Cortex of kidney (tissue), 1 donor: Measurements from ENCODE around the gene WNT5B.

Source experiments
- DNase-seq: peaks from one replicate; lab custom pipeline; 2025; lab: John Stamatoyannopoulos, UW

The WNT5B gene

DNA sequence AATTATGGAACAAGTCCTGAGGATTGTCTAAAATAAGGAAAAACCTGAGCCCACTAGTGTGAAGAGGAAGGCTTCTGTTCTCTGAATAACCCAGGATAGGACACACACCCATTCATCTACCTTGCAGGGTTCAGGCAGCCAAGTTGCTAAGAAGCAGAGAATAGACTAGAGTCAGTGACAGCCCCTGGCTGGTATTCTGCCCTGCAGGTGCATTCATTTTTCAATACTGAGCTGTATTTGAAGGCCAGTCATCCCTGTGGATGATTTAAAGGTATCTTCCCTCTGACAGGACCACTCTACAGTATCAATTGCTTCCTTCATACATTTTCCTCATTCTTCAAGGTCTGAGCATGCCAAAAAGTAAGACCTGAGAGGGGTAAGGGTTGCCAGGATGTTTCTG is 22.9 kb downstream of the WNT5B start:
- DNase-seq: no peak

GRCh38 chr12:1655225-1655788 is 26.3 kb downstream of the WNT5B start:
- DNase-seq: no peak

DNA sequence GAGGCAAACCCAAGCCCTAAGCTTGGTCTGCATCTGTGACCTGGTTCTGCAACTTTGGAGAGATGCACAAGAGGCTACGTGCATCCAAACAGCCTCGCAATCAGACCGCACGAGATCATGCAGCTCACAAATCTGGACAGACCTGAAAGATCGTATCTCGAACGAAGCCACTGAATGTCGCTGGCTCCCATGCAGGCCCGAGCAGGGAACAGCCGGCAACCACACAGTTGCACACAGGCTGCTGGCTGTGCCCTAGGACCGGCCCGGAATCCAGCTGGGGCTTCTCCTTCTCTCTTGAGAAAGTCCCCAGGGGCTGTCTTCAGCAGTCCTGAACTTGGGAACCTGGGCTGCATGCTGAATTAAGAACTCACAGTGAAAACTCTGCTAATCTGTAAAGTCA is 27.9 kb downstream of the WNT5B start:
- no peak for DNase-seq

DNA sequence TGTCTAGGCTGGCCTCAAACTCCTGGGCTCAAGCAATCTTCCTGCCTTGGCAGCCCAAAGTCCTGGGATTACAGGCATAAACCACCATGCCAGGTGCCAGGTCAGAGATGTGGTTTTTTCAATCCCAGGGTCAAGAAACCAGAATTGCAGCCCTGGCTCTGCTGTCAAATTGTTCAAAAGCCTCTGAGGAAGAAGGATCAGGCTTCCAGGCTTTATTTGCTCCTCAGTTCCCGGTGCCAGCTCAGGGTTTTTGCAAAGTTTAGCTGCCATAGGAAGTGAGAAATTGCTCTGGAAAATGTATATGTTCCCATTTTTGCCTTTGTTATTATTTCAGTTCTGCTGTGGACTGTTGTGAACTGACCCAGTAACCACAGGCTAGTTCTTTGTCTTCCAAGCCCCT is 28.7 kb downstream of the WNT5B start:
- DNase-seq: no peak

DNA sequence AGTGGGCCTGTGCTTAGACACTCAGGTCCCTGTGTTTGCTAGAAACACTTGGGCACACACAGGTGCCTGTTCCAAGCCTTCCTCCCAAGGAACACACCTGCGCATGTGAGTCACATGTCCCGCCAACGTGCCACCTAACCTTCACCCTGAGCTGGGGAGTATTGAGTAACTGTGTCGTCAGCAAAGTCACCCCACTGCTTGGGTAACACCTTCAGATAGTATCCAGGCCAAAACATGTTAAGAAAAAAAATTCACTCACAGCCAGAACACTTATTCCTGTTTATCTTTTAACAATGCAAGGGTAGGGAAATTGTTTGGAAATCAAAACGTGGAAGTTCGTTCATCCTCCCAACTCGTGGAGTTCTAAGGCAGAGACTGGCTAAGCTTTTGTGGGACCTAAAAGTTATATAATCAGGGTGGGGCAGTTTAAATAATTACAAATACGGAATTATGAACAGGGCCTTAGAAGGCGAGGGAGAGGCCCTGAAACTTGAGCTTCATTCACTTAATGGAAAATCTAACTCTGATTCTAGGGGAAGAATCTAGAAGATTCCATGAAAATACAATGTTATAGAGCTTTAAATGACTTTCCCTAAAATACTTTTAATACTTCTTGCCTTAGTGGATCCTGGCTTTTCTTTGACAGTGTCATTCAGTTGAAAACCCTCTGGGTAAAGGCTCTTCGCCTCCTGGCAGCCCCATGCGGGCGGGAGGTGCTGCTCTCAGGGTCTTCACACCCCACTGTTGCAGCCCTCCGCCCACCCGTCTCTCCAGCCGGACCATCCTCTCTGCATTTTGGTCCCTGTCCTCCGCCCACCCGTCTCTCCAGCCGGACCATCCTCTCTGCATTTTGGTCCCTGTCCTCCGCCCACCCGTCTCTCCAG is 31.5 kb downstream of the WNT5B start:
- DNase-seq: no peak

GRCh38 chr12:1661553-1662335 is 32.7 kb downstream of the WNT5B start:
- no peak for DNase-seq

GRCh38 chr12:1662761-1663439 is 33.9 kb downstream of the WNT5B start:
- no peak for DNase-seq

GRCh38 chr12:1663440-1664132 is 34.6 kb downstream of the WNT5B start:
- DNase-seq: no peak

DNA sequence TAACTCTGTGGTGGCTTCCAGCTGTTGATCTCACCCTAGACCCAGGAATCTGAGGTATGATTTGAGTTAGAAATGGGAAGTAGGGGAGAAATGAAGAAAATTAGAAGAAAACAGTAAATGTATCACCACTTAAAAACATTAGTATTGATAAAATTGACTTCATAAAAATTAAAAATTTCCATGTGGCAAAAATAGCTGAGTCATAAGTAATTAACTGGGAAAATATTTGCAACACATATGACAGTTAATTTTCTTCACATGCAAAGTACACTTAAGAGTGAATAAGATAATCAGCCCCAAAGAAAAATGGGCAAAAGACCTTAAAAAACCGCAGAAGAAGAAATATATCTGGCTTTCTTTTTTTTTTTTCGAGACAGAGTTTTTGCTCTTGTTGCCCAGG is 36.3 kb downstream of the WNT5B start:
- DNase-seq: no peak

DNA sequence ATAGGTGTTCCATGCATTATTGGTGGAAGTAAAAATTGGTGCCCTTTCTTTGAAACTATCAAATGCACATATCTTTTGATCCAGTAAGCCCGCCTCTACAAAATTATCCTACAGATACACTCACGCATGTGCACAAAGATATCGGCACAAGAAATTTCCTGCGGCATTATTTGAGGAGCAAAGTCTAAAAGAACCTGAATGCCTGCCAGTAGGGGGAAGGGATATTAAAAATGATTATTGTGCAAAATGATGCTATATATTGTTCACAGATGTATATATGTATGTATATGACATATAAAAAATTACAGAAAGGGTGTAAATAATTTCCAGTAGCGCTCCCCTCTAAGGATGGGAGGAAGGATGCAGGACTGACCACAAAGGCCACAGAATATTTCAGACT is 37.2 kb downstream of the WNT5B start:
- no peak for DNase-seq

DNA sequence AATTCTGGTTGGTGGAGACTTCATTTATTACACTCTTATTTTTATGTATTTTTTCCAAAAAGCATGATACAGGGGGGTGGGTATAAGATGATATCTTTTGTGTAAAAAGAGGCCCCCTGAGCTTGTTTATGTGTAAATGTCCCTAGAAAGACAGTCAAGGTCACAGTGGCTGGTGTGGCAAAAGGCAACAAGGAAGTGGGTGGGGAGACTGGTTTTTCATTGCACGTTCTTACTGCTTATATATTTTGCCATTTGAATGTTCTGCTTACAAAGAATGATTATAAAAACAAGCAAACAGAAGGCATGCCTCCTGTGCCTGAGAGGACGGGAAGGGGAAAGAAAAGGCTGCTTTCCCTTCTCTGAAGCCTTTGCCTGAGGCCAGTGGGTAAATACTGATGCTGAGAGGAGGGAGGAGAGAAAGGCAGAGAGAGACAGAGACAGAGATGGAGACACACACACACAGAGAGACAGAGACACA is 37.7 kb downstream of the WNT5B start:
- no peak for DNase-seq

DNA sequence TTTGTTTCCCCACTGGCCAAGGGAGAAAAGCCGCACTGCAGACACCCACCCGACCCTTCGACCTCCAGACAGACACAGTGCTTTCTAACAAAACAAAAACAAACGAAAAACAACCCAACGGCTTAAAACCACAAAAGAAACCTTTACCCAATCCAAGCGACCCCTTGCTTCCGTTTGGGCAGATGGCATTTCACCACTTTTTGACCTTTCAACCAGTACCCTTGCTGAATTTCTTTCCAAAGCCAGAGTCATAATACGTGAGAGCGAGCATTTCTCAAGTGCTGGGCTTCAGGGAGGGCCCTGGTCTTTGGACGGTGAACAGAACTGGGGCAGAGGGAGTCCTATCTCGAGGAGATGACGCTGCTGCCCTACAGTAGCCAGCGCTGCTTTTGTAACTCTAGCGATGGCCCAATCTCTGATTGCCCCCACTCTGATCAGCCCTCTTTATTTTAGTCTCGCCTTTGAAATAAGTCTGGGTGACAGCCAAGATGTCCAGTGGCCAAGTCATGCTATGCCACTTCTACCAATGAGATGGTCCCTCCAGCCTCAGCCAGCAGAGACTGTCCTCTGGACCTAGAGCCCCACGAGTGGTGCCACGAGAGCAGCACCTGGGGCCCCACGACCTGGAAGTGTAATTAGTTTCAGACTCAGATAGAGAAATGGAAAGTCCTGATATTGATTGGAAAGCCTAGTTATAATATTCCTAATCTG is 40.0 kb downstream of the WNT5B start:
- no peak for DNase-seq

GRCh38 chr12:1670358-1671268 is 41.6 kb downstream of the WNT5B start:
- no peak for DNase-seq

DNA sequence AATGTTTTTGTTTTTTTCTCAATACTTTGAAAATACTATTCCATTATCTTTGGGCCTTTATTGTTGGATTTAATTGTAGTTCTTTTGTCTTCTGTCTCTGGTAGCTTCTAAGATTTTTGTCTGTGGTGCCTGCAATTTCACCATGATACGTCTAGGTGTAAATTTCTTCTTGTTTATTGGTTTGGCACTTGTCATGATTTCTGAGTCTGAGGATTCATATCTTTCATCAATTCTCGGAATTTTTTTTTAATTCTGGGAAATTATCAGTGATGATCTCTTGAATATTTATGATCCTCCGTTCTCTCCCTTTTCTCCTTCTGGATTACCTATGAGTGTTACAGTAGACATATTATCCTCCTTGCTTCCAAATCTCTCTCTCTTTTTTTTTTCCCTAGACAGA is 47.0 kb downstream of the WNT5B start:
- DNase-seq: no peak

DNA sequence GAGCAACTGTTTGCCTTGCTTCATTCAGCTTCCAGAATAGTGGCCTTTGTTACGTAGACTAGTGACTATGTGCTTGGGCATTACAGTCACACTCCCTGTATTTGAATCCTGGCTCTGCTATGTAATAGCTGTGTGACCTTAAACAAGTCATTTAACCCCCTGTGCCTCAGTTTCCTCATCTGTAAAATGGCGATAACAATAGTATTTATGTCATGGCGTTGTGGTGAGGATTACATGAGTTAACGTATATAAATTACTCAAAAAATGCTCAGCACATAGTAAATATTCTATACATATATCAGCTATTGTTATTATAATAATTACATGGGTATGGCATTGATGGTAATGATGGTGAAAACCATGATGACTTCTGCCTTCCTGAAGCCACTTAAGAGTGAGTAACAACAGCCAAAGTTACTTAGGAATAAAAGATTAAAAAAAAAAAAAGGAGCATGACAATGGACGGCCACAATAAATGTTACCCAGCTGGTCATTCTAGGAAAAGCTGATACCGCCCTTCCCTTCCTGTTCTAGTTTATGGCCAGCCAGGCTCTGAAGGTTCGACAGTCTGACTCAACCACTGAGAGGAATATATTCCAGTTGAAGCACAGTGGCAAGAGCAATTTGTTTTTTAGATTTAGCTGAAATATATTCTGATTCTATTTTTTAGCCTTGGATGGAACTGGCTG is 51.9 kb downstream of the WNT5B start:
- DNase-seq: no peak

- no peak for DNase-seq
These were observed 52.4 kb downstream of the WNT5B start for GRCh38 chr12:1681493-1681807.

DNA sequence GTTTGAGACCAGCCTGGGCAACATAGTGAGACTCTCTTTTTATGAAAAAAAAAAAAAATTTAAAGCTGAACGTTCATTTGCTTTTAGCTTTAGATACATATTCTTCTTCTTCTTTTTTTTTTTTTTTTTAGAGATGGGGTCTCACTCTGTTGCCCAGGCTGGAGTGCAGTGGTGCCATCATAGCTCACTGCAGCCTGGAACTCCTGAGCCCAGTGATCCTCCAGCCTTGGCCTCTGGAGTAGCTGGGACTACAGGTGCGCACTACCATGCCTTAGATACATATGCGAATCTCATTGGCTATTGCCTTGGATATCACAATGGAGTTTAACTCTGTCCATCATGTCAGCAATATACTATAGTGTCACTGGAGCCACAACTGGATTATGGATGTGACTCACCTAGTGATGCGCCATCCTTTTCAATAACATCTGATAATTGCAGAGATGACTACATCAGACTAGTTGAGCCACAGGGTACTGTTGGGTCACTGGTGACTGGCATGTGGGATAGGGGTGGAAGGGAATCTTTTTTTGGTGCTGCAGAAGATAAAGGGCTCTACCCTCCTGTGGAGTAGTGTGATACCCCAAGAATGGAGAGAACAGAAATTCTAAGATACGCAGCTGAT is 59.2 kb downstream of the WNT5B start:
- no peak for DNase-seq

- peak; percentile 38 for DNase-seq
These were observed 61.6 kb downstream of the WNT5B start, which contains the start of gene ADIPOR2 for GRCh38 chr12:1690578-1691122. Gene ADIPOR2, plus strand, starts transcription at chr12:1691070. Its CDS starts 63,274 bp downstream, at chr12:1754344.
